22Rv1 (cell line): Measurements from ENCODE around the gene RPS6KA1.

Source experiments
- H3K27ac ChIP-seq: fragments of 450-650 bp; 2 replicates; pipeline ENCODE4 v1.5.1; 2017
- ZFX ChIP-seq: fragments of 450-650 bp; IDR thresholded peaks from 2 replicates; pipeline ENCODE4 v1.6.1; 2017; ENCODE audit warnings: antibody characterized with exemption, borderline replicate concordance
- TF ChIP-seq, protein P1 (sequence below): fragments of 450-650 bp; IDR thresholded peaks from 2 replicates; pipeline ENCODE4 v1.5.1; 2017; ENCODE audit warnings: mild to moderate bottlenecking

Gene RPS6KA1

DNA sequence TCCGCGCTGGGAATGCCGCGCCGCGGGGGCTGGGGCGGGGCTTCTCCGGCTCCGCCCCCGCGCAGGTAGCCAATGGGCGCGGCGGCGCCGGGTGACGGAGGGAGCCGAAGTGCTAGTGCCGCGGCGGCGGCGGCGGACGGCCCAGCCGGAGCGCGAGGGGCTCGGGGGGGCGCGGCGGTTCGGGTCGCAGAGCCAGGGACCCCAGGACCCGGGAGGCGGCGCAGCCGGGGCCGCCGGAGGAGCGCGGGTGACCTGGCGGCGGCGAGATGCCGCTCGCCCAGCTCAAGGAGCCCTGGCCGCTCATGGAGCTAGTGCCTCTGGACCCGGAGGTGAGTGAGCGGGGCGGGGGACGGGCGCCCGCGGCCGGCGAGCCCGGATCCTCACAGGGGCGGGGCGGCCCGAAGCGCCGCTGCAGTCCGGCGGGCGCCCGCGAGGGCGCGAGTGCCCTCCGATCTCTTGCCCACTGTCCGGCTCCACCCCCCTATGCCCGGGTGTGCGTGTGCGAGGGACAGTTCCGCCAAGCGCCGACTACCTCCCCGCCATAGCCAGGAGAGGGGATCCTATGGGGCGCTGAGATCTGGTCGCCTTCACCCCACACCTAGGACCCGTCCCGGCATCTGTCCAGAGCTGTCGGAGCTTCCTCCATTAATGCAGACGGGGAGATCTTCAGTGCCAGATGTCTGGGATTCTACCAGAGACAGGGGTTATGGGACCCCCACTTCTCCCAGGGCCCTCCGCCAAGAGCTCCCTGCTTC is at the start of gene RPS6KA1:
Gene RPS6KA1 (plus strand): TSS at position 107 of the 755 bp plus-strand sequence. CDS start 160 bp downstream, at position 267.
- TF ChIP-seq, protein P1, sequence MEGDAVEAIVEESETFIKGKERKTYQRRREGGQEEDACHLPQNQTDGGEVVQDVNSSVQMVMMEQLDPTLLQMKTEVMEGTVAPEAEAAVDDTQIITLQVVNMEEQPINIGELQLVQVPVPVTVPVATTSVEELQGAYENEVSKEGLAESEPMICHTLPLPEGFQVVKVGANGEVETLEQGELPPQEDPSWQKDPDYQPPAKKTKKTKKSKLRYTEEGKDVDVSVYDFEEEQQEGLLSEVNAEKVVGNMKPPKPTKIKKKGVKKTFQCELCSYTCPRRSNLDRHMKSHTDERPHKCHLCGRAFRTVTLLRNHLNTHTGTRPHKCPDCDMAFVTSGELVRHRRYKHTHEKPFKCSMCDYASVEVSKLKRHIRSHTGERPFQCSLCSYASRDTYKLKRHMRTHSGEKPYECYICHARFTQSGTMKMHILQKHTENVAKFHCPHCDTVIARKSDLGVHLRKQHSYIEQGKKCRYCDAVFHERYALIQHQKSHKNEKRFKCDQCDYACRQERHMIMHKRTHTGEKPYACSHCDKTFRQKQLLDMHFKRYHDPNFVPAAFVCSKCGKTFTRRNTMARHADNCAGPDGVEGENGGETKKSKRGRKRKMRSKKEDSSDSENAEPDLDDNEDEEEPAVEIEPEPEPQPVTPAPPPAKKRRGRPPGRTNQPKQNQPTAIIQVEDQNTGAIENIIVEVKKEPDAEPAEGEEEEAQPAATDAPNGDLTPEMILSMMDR = no peak
- TF ChIP-seq ZFX = no peak
- H3K27ac ChIP-seq = peak within 1 kb of the TSS; percentile 65

DNA sequence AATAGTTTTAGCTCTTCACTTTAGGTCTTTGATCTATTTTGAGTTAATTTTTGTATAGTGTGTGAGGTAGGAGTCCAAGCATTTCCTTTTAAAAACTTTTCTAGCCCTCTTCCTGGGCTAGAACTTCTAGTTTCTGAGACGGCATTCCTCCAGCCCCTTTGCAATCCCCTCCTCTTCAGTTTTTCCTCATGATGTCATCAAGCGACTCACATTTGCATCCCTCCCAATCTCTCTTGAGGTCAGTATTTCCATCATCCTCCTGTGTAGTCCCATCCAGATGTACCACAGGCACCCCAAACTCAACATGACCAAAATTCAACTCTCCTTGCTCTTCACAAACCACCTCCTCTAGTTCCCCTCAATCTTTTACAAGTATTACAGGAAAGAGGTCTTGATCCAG is 46.6 kb upstream of the RPS6KA1 start:
- TF ChIP-seq, protein P1 = no peak
- no peak for TF ChIP-seq ZFX
- H3K27ac ChIP-seq = 0 out of 2 replicates have a peak overlapping the region, but pooled peaks have one; percentile 20

DNA sequence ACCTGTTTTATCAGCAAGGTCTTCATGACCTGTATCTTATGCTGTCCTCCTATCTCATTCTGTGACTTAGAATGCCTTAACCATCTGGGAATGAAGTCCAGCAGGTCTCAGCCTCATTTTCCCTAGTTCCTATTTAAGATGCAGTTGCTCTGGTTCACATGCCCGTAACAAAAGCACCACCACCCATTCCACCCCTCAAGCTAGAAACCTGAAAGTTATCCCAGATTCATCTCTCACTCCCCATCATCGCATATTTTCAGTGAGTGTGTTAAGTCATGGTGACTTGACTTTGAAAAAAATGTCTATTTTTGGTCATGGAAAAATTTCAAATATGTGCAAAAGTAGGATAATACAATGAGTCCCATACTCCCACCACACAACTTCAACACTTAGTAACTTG is 45.6 kb upstream of the RPS6KA1 start:
- no peak for TF ChIP-seq ZFX
- TF ChIP-seq, protein P1 = no peak
- no peak overlapping the region for H3K27ac ChIP-seq

DNA sequence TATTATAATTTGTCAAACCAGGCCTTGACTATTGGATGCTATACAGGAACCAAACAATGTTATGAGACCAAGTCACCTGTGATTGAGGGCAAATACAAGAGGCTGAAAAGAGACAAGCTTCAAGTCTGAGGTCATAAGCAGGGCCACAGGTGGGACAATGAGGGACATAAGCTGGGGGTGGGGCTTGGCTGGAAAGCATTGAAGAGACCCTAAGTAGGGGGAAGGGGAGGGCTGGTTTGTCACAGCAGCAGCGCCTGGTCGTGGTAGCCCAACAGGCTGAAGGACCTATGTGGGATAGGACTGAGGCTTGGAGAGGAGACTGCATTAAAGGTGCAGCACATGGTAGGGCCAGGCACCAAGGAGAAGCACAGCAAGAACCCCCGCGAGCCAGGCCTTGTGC is 39.4 kb upstream of the RPS6KA1 start:
- TF ChIP-seq, protein P1 = no peak
- no peak for TF ChIP-seq ZFX

DNA sequence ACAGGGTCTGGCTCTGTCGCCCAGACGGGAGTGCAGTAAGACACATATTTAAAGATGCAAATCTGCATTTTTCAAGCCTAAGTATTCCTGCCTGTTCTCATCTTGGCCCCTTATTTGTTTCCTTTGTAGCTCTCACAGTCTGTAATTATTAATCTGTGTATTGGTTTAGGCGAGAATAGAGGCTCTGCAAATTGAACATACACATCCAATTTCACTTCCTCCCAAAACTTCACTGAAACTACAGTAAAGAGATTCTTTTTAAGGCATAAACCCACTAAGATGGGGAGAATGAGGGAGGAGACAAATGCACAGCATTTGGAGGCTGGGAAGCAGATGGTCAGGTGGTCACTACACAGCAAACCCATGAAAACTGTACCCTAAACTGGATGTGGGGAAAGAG is 36.3 kb upstream of the RPS6KA1 start:
- H3K27ac ChIP-seq = no peak overlapping the region
- no peak for TF ChIP-seq ZFX
- TF ChIP-seq, protein P1 = no peak

More for the DNA sequence above, 39.4 kb upstream of the RPS6KA1 start:
- H3K27ac ChIP-seq = no peak overlapping the region

DNA sequence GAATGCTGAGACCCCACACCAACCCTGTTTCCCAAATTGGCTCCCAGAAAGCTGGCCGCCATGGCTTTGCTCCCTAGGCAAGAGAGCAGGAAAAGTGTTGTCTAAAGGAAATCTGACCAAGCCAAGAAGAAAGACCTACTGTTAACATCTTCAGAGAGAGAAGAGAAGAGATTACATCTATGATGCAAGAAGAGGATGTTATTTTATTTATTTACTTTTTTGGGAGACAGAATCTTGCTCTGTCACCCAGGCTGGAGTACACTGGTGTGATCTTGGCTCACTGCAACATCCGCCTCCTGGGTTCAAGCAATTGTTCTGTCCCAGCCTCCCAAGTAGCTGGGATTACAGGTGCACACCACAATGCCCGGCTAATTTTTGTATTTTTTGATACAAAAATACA is 35.6 kb upstream of the RPS6KA1 start:
- no peak overlapping the region for H3K27ac ChIP-seq
- TF ChIP-seq ZFX = no peak
- TF ChIP-seq, protein P1 = no peak

DNA sequence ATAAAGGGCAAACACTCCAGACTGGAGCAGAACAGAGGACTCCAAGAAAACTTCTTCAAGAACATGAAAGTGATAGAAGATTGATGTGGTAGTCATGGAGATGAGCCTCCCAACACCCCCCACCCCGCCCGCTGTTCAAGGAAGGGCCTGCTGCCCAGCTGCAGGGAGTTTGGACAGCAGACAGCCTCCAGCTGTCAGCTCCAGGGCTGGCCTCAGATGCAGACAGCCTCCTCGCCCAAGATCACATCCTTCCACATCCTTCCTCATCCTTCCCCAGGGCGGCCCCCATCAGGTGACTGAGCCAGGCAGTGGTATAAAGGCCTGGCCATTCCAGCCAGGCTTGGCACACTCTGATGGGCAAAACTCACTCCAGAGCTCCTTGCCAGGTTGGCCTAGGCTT is 32.7 kb upstream of the RPS6KA1 start:
- TF ChIP-seq ZFX = no peak
- TF ChIP-seq, protein P1 = no peak
- no peak overlapping the region for H3K27ac ChIP-seq
